Endothelial cell of coronary artery (primary cell): ENCODE measurements around the gene SMIM9. TPM values are rescaled to one million over a fixed set of nuclear protein-coding genes. Genes with fewer than 3 reads are reported as not detected.

Source experiments
- total RNA-seq: library from RNA; depleted of rRNA; stranded (reverse); fragments of >200 nt; gene quantifications from 2 replicates; pipeline ENCODE4 v1.2.3, GENCODE V29; 2014

The SMIM9 gene
- not detected in 2 replicates for total RNA-seq

DNA sequence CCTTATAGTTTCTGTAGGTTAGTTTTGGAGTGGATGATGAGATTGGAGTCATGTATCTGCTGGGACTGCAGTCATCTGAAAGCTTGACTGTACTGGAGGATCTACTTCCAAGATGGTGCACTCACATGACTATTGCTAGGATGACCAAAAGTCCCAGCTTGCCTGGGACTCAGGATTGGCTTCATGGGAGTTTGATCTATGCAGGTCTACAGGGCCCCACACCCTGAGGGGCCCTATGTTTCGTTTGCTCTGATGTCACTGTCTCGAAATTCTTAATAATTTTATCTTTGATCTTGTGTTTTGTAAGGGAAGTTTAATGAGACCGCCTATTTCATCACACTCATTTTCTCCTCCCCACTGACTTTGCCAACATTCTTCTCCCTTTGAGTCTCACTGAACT, at the start of gene SMIM9:
Gene SMIM9, minus strand, starts transcription at position 101 of the 400 bp plus-strand sequence. CDS start 3,806 bp downstream, outside the sequence.

DNA sequence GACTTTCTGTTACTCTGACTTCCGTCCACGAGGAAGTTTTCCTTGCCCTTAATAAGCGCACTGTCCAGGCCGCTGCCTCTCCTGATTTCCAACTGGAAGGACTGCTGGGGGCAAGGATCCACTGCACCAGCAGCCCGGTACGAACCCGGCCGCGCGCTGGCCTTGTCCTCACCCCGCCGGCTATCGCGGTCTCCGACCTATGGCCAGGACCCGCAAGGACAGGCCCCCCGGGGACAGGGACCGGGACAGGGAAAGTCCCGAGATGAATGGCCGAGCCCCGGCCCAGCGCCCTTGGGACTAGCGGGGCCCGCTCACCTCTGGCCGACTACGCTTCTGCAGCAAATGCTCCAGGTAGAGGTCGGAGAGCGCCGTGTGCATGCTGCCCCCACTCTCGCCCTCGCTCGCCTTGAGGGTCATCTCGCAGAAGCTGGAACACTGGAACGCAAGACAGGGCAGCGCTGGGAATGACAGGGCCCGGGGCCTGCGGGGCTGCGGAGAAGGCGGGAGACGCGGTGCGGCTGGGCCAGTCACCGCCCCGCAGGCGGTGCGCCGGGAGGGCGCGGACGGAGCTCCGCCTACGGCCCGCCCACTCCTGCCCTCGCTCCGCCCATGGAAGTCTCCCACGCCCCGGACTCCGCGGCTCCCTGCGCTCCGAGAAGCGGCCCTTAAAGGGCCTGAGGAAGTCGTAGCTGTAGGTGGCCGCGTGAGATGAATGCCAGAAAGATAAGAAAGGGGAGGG, 29.3 kb downstream of the SMIM9 start, which contains the start of gene MPP1:
Gene MPP1, minus strand, starts transcription at position 529 of the 739 bp plus-strand sequence. Its CDS starts 112 bp downstream, at position 417.

Other genes with a start within 250 kb of the SMIM9 start
- gene CTAG1A, start 249.5 kb downstream of the SMIM9 start, total RNA-seq = not detected in 2 replicates
- not detected in 2 replicates for gene CTAG1B, start 215.4 kb downstream of the SMIM9 start, total RNA-seq
- gene CTAG2, start 181.1 kb downstream of the SMIM9 start, total RNA-seq = not detected in 2 replicates
- gene GAB3, start 83.6 kb downstream of the SMIM9 start, total RNA-seq = 2.6 and 5.2 TPM in 2 replicates
- gene DKC1, start 71.8 kb downstream of the SMIM9 start, total RNA-seq = 58.1 and 59.9 TPM in 2 replicates
- gene MPP1, start 29.2 kb downstream of the SMIM9 start, total RNA-seq = 17.2 and 21.7 TPM in 2 replicates
- gene F8A1, start 51.7 kb upstream of the SMIM9 start, total RNA-seq = 0.45 and 1.1 TPM in 2 replicates
- 0.56 and 0.81 TPM in 2 replicates for gene F8, start 188.1 kb upstream of the SMIM9 start, total RNA-seq
- 32.6 and 41.5 TPM in 2 replicates for gene FUNDC2, start 192.2 kb upstream of the SMIM9 start, total RNA-seq
- 5.7 and 6.0 TPM in 2 replicates for gene CMC4, start 236.5 kb upstream of the SMIM9 start, total RNA-seq
- gene MTCP1, start 236.5 kb upstream of the SMIM9 start, total RNA-seq = 11.9 and 14.9 TPM in 2 replicates
- 15.7 and 17.6 TPM in 2 replicates for gene BRCC3, start 236.8 kb upstream of the SMIM9 start, total RNA-seq